Transverse colon (tissue), 3 donors: ENCODE measurements around the gene ACACA.

Experiments used
- POLR2A ChIP-seq: fragments of 450-650 bp; IDR thresholded peaks from one replicate; pipeline ENCODE4 v1.6.1; 2016; ENCODE audit warnings: antibody characterized with exemption, mild to moderate bottlenecking, moderate library complexity
- TF ChIP-seq, protein P1 (sequence below), 5 experiments: fragments of 200-600 bp in 3 of 5; fragments of 450-650 bp in 2 of 5; sonication (generic) in 3 of 5; IDR thresholded peaks; 1 replicate in 2 of 5; 2 replicates in 3 of 5; pipeline ENCODE4 v1.5.1; 2016 to 2017; ENCODE audit warnings: antibody characterized with exemption in 5 of 5, inconsistent platforms in 3 of 5, mild to moderate bottlenecking in 2 of 5, moderate library complexity in 1 of 5

DNA sequence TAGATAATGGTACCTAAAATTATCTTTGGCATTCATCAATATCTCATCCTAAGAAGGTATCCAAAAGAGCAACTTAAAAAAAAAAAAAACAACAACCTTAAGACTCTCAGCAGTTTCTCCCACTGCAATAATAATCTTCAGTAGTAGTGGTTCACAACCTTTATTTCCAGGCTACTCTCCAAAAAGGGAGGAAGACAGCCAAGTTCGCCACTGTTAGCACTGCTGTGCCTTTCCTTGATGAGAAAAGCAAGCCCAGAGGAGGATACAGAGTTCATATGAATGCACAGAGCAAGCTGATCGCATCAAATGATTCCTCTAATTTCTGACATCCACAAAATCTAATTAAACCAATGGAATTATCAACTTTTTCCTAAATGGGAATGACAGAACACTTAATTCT is 258.5 kb downstream of the ACACA start:
- TF ChIP-seq POLR2A, result no peak
- TF ChIP-seq, protein P1, sequence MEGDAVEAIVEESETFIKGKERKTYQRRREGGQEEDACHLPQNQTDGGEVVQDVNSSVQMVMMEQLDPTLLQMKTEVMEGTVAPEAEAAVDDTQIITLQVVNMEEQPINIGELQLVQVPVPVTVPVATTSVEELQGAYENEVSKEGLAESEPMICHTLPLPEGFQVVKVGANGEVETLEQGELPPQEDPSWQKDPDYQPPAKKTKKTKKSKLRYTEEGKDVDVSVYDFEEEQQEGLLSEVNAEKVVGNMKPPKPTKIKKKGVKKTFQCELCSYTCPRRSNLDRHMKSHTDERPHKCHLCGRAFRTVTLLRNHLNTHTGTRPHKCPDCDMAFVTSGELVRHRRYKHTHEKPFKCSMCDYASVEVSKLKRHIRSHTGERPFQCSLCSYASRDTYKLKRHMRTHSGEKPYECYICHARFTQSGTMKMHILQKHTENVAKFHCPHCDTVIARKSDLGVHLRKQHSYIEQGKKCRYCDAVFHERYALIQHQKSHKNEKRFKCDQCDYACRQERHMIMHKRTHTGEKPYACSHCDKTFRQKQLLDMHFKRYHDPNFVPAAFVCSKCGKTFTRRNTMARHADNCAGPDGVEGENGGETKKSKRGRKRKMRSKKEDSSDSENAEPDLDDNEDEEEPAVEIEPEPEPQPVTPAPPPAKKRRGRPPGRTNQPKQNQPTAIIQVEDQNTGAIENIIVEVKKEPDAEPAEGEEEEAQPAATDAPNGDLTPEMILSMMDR (IDR thresholded peaks at IDR 0.05), result no peak
